Middle frontal gyrus (tissue), 1 donor: ENCODE results near the gene DYNLT2.
"Not testable (repeated sequence)": the region's sequence is repeated elsewhere in the genome, so short reads cannot be mapped to it uniquely, and the experiment has no call there.

ENCODE experiments used
- DNase-seq: peaks from one replicate; pipeline ENCODE4 v3.0.0-alpha.2; 2015; ENCODE audit warnings: low spot score; ENCODE audit errors: extremely low spot score

The DYNLT2 gene

GRCh38 chr6:169783971-169784820 lies 32.8 kb upstream of the DYNLT2 start:
- no peak for DNase-seq

DNA sequence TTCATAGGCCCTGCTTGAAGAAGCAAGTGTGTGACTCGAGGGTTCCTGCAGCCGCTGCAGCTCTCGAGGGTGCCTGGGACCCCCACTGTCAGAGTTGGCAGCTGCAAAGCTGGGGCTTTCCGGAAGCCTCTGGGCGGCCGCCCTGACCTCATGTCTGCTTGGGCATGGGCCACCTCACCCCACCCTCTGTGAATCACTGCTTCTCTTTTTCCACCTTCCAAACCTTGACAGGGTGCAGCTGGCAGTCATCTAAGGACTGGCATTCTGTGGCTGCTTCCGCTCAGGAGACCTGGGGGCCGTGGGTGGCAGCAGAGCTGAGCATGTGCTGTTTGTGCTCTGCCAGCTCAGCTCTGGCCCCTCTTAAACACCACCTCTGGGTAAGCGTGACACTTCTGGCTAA lies 32.0 kb upstream of the DYNLT2 start:
- DNase-seq, result no peak

DNA sequence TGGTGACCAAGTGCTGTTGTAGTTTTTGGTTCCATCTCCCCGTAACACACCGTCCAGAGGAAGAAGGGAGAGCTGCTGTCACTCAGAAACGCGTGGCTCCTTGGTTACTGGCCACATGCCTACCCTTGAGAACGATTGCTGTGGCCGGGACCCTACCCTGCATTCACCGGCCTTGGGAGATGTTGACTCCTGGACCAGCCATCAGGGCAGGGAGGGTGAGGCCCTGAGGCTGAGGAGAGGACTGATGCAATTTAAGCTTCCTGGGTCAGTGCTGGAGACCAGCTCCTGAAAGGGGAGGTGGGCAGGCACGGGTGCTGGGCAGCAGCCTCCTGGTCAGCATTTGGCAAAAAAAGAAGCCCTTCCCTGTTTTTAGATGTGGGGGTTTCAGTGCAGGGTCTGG lies 31.6 kb upstream of the DYNLT2 start:
- DNase-seq, result no peak

DNA sequence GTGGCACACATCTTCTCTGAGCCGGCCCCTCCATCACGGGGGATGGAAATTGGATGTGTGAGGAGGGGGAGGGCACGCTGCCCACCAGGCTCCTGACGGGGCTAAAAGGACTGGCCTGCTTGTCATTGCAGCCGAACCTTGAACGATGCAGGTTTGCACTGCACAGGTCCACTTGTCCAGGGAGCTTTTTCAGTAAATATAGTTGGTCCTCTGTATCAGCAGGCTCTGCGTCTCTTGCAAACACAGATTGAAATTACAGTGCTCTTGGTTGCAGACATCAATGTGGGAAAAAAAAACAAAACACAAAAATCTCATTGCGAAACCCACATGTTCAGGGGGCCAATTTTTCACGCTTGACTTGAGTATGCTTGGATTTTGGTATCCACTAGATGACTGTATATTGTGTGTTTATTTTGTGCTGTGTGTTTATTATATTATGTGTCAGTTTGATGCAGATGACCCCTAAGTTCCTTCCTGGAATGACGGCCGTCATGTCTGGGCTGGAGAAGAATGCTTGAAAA lies 29.3 kb upstream of the DYNLT2 start:
- no peak for DNase-seq

GRCh38 chr6:169779896-169780295 lies 28.5 kb upstream of the DYNLT2 start:
- no peak for DNase-seq

GRCh38 chr6:169779092-169779815 lies 27.9 kb upstream of the DYNLT2 start:
- DNase-seq, result no peak

DNA sequence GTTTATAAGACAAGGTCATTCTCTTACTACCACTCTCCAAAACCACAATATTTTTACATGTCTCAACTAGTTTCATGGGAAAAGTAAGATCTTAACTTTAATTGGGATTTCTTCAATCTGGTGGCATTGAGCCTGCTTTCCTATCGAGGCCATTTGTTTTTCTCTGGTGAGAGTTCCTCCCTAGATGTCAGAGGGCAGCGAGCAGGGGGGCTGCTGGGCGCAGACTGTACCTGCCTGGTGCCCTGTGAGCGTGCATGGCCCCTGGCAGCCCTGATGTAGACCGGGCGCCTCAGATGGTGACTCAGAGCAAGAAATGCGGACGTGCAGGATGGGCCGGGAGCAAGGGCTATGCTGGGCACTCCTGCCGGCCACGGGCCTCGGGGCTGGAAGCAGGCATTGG lies 27.3 kb upstream of the DYNLT2 start:
- DNase-seq, result no peak

GRCh38 chr6:169777896-169778295 lies 26.5 kb upstream of the DYNLT2 start:
- DNase-seq, result no peak

- no peak for DNase-seq
Measured at GRCh38 chr6:169776379-169776778, 25.0 kb upstream of the DYNLT2 start.

DNA sequence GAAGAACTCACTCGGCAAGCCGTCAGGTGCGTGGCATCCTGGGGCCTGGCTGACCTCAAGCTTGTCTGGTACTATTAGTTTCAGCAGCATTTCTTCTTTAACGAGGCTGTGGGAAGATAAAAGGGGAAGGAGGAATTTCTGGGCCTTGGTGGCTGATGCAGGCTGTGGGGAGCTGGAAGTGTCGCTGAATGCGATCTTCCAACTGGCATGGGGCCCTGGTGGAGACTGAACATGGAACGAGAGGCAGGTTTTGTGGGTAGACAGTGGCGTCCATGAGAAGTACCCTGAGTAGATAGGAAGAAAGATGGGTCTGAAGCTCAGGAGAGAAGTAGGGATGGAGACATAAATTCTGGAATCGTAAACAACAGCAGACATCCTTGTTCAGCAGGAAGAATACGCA lies 23.9 kb upstream of the DYNLT2 start:
- DNase-seq, result no peak

DNA sequence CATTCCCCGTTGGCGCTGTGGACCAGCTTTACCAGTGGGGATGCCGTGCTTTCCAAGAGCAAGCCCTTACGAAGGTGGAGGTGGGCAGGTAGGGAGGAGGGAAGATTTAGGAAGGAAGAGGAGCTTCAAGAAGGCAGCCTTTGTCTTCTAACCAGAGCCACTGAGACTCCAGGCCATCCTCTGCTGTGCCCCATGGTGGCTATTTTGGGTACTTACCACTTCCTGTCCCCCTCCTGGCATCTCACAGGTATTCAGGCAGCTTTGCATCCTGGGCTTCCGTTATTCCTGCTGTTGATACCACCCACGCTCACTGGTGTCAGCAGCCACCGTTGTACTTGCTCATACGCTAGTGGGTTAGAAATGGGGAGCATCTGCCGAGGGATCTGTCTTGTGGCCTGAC lies 23.0 kb upstream of the DYNLT2 start:
- no peak for DNase-seq

DNA sequence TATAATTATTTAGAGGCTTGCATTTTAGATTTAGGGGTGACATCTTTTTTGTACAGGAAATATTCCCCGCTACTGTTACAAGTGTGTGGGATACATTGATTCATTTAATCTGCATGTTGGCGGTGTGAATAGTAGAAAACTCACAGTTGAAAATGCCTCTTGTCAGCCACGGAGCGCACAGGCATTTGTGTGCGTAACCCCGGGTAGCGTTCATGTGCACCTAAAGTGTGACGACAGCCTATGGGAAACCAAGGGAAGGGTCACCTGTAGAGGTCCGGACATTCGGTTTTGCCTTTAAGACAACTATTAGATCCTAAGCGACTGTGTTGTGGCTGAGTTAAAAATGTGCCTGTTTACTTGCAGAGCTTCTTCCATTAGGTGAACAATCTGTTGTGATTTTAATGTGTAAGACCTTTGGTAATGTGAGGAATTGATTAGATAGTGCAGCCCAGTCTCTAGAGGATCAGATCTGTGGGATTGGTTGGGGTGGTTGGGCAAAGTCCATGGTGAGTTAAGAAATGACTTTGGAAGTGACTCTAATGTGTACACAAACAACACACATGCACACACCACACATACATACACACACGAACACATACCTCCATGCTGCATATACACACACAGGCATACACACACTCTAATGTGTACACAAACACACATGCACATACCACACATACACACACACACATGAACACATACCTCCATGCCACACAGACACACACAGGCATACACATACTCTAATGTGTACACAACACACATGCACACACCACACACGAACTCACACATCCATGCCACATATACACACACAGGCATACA lies 15.8 kb upstream of the DYNLT2 start:
- DNase-seq, result no peak

DNA sequence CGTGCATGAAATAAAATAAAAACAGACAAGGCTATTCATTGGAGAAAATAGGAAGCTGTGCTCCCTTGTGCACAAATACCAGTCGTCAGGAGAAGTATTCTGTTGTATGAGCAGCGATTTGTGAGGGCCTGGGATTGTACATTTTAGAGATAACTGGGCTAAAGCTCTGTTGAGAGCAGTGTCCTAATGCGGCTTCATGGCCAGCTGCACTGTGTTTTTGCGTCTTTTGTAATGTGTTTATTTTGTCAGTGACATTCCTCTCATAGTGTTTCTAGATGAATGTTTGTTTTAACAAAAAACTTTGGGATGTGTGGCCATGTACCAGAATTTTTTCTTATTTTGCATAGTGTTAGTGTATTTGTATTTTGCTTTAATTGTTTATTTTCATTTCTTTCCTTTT lies 14.9 kb upstream of the DYNLT2 start:
- no peak for DNase-seq

DNA sequence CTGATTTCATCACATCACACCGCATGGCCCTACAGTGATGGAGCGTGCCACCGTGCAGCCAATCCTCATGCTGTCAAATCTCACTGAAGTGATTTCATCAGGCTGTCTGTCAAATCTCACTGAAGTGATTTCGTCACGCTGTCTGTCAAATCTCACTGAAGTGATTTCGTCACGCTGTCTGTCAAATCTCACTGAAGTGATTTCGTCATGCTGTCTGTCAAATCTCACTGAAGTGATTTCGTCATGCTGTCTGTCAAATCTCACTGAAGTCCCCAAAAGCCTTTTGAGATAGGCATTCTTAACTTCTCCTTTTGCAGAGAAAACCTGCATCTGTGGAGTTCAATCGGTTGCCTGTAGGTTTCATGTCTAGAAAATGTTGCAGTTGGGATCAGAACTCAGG lies 14.4 kb upstream of the DYNLT2 start:
- DNase-seq, result not testable (repeated sequence)

DNA sequence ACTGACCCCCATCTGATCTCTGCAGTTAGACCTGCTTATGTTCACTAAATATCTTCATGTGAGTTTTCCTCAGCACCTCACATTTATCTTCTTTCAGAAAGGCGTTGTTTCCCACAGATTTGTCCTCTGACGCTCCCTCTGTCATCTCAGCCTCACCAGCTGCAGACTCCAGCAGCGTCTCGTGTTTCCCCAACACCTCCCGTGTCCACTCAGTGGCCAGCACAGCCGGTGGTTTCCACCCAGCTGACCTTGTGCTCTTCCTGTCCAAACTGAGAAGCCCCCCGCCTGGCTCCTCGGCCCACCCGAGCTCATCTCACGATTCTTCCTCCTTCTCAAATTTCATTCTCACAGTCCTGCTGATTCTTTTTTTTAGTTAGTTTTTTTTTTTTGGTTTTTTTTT lies 12.5 kb upstream of the DYNLT2 start:
- DNase-seq, result no peak

- DNase-seq, result no peak
Measured at GRCh38 chr6:169763308-169763707, 11.9 kb upstream of the DYNLT2 start.

- no peak for DNase-seq
Measured at GRCh38 chr6:169755162-169755561, 3.8 kb upstream of the DYNLT2 start.

DNA sequence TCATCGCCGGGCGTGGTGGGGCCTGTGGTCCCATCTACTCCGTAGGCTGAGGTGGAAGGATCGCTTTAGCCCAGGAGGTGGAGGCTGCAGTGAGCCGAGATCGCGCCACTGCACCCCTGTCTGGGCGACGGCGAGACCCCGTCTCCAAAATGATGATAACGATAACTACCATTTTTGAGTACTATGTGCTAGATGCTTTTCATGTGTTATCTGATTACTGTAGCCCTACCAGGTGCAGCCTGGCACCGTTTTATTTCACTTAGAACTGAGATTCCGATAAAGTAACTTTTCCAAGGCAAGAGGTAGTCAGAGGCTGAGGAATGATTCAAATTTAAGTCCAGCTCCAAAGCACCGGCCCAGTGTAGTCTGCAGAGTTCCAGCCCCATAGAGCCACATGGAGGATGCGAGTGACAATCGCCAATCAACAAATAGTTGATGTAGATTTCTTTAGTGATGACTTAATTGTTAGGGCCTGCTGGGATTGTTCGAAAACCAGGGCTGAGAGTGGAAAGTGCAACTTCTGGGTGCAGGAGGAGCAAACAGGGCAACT lies 777 bp upstream of the DYNLT2 start:
- DNase-seq, result no peak

- DNase-seq, result no peak
Measured at GRCh38 chr6:169746556-169746955, 4.8 kb downstream of the DYNLT2 start.

GRCh38 chr6:169745405-169745804 lies 6.0 kb downstream of the DYNLT2 start:
- DNase-seq, result no peak

GRCh38 chr6:169741344-169741743 lies 10.0 kb downstream of the DYNLT2 start:
- no peak for DNase-seq
